ENCODE data around the gene SALL3. TPM values are rescaled to one million over a fixed set of nuclear protein-coding genes. Genes with fewer than 3 reads are reported as not detected.

Gene SALL3
- total and polyA plus RNA-seq, 9 donors, result 0.13 to 0.15 TPM; not detected in 7

DNA sequence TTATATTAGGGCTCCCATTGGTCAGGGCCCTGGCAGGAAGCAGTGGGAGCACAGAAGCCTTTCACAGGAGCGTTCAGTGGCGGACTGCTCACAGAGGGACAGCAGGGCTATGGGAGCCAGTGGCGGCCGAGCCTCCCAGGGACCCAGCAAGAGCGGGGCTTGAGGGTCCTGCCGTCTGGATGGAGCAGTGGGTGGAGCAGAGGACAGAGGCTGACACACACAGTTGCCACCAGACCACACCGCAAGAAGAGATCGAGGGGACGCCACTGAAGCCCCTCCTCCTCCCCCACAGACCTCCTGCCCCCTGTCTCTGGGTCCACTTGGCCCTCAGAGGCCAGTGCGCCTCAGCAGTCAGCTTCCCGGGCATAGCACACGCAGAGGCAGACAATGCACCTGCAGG lies 39.3 kb downstream of the SALL3 start:
- Histone ChIP-seq H3K9me3 (no peaks in the 10 kb centered on the region), H3K27ac (no peak overlapping the region), H3K4me1 (ENCODE audit: insufficient read depth) (no peaks in the 10 kb centered on the region), H3K36me3 (no peaks in the 10 kb centered on the region), H3K27me3 (no peaks in the 10 kb centered on the region), H3K4me3 (no peak overlapping the region)
- intact Hi-C loops (cut with DNase I), result no loop called here
- 71 to 84% (median 82%) methylated on average over 9 to 12 of the region's 12 CpGs for WGBS, 3 donors
- DNase-seq, result no peak
- TF ChIP-seq POLR2A (IDR thresholded peaks at IDR 0.05) (no peak), EP300 (IDR thresholded peaks at IDR 0.05) (no peak)
- TF ChIP-seq, protein P1, sequence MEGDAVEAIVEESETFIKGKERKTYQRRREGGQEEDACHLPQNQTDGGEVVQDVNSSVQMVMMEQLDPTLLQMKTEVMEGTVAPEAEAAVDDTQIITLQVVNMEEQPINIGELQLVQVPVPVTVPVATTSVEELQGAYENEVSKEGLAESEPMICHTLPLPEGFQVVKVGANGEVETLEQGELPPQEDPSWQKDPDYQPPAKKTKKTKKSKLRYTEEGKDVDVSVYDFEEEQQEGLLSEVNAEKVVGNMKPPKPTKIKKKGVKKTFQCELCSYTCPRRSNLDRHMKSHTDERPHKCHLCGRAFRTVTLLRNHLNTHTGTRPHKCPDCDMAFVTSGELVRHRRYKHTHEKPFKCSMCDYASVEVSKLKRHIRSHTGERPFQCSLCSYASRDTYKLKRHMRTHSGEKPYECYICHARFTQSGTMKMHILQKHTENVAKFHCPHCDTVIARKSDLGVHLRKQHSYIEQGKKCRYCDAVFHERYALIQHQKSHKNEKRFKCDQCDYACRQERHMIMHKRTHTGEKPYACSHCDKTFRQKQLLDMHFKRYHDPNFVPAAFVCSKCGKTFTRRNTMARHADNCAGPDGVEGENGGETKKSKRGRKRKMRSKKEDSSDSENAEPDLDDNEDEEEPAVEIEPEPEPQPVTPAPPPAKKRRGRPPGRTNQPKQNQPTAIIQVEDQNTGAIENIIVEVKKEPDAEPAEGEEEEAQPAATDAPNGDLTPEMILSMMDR (IDR thresholded peaks at IDR 0.05), result no peak

DNA sequence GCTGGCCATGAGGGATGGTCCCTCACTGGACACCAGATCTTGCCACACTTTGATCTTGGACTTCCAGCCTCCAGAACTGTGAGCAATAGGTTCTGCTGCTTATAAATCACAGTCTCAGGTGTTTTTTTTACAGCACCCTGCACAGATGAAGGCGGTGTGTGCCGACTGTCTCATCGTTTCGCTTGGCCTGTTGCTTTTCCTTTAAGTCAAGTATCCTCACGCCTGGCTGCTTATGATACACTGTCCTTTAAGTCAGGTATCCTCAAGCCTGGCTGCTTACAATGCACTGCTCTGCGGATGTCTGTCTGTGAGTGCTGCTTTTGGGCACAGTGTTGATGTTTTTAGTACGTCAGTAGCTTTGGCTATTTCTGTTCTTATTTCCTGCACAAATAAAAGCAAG lies 40.3 kb downstream of the SALL3 start:
- TF ChIP-seq POLR2A (IDR thresholded peaks at IDR 0.05), result no peak
- TF ChIP-seq, protein P1 (IDR thresholded peaks at IDR 0.05), result no peak
- TF ChIP-seq EP300 (IDR thresholded peaks at IDR 0.05), result no peak
- H3K27ac ChIP-seq, result no peak overlapping the region
- DNase-seq, result no peak
- H3K27me3 ChIP-seq, result no peaks in the 10 kb centered on the region
- no peaks in the 10 kb centered on the region for H3K36me3 ChIP-seq
- H3K4me3 ChIP-seq, result no peak overlapping the region
- no peaks in the 10 kb centered on the region for H3K9me3 ChIP-seq
- WGBS, 3 donors, result 57 to 78% (median 58%) methylated on average over 7 of the region's 7 CpGs
- H3K4me1 ChIP-seq (ENCODE audit: insufficient read depth), result no peaks in the 10 kb centered on the region
- intact Hi-C loops (cut with DNase I), result no loop called here

DNA sequence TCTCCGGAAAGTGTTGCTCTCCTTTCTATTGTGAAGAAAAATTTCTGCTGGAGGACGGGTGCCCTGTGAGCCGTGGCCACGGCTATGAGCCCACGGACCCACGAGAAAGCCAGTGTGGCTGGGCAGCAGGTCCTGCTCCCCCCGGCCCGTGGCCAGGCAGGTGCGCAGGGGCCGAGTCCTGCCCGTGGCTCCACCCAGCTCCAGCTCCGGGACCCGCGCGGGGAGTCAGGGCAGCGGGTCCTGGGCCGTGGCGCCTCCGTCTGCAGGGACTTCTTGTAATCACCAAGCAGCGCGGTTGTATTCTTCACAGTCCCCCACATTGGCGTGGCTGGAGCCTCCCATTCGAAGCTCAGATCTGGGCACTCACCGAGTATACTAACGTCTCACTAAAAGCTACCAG lies 43.0 kb downstream of the SALL3 start:
- Histone ChIP-seq H3K27me3 (no peaks in the 10 kb centered on the region), H3K4me3 (no peak overlapping the region), H3K27ac (no peak overlapping the region), H3K4me1 (ENCODE audit: insufficient read depth) (no peaks in the 10 kb centered on the region), H3K36me3 (no peaks in the 10 kb centered on the region), H3K9me3 (no peaks in the 10 kb centered on the region)
- WGBS, 3 donors, result 93 to 94% (median 93%) methylated on average over 25 of the region's 25 CpGs
- intact Hi-C loops (cut with DNase I), result no loop called here
- no peak for TF ChIP-seq POLR2A (IDR thresholded peaks at IDR 0.05)
- no peak for TF ChIP-seq EP300 (IDR thresholded peaks at IDR 0.05)
- TF ChIP-seq, protein P1 (IDR thresholded peaks at IDR 0.05), result no peak
- no peak for DNase-seq

DNA sequence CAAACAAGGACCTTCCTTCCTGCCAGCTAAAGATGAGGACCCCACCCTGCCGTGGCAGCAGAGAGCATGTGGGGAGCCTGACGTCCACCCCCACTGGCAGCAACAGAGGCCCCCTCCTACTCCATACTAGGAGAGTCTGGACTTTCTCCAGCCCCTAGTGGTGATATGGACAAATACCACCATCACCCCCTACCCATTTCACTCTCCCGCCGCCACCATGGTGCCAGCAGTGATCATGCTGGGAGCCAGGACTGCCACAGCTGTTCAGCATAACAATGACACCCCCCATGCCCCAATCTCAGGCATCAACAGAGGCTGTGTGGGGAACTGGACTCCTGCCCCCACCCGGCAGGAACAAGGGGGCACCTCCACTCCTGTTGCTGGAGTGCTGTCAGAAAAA lies 46.9 kb downstream of the SALL3 start:
- Histone ChIP-seq H3K27me3 (no peaks in the 10 kb centered on the region), H3K4me1 (ENCODE audit: insufficient read depth) (no peaks in the 10 kb centered on the region), H3K9me3 (no peaks in the 10 kb centered on the region), H3K36me3 (no peaks in the 10 kb centered on the region), H3K27ac (no peak overlapping the region), H3K4me3 (no peak overlapping the region)
- no peak for TF ChIP-seq POLR2A (IDR thresholded peaks at IDR 0.05)
- TF ChIP-seq, protein P1 (IDR thresholded peaks at IDR 0.05), result no peak
- no peak for TF ChIP-seq EP300 (IDR thresholded peaks at IDR 0.05)
- no peak for DNase-seq
- 32 to 39% (median 37%) methylated on average over 5 of the region's 5 CpGs for WGBS, 3 donors
- intact Hi-C loops (cut with DNase I), result no loop called here

DNA sequence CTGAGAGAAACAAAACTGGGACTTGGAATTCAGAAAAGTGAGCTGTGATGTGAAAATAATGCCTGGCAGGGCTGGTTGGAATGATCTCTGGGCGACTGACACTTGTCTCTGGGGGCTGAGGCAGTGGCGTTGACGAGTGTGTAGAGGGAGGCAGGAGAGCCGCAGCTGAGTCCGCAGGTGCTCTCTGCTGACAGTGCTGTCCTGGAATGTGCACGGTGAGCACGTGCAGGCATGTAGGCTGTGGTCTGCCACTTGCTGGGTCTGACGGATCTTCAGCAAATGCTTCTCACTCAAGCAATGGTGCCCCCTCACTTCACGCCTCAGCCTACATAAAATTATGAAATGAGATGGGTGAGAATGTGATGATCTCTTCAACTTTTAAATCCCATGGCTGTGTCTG lies 51.1 kb downstream of the SALL3 start:
- H3K36me3 ChIP-seq, result no peaks in the 10 kb centered on the region

More for the DNA sequence above, 51.1 kb downstream of the SALL3 start:
- DNase-seq, result no peak
- WGBS, 3 donors, result 79 to 86% (median 80%) methylated on average over 9 of the region's 9 CpGs
- Histone ChIP-seq H3K9me3 (no peaks in the 10 kb centered on the region), H3K4me3 (no peak overlapping the region), H3K27ac (no peak overlapping the region), H3K27me3 (no peaks in the 10 kb centered on the region), H3K4me1 (ENCODE audit: insufficient read depth) (no peaks in the 10 kb centered on the region)
- intact Hi-C loops (cut with DNase I), result no loop called here
- TF ChIP-seq, protein P1 (IDR thresholded peaks at IDR 0.05), result no peak
- no peak for TF ChIP-seq EP300 (IDR thresholded peaks at IDR 0.05)
- no peak for TF ChIP-seq POLR2A (IDR thresholded peaks at IDR 0.05)

All from ovary (tissue), 9 donors.